GM18870 (cell line): ENCODE measurements around the gene HGS.

Experiments
- ATAC-seq: cut with Tn5 transposase; IDR thresholded peaks from one replicate; pipeline ENCODE4 v1.9.1; 2021; ENCODE audit warnings: moderate library complexity; ENCODE audit not compliant: unreplicated experiment

HGS gene

GRCh38 chr17:81740395-81740961 lies 56.7 kb downstream of the HGS start:
- no peak for ATAC-seq

GRCh38 chr17:81741049-81741593 lies 57.3 kb downstream of the HGS start:
- no peak for ATAC-seq

- ATAC-seq, result no peak
These were observed 58.0 kb downstream of the HGS start for GRCh38 chr17:81741594-81742452.
